OCI-LY7 (cell line): Measurements from ENCODE around the gene CIDEB. TPM values are rescaled to one million over a fixed set of nuclear protein-coding genes. Genes with fewer than 3 reads are reported as not detected.

ENCODE experiments used
- BruUV-seq: library from RNA; stranded (reverse); fragments of 400-500 nt; replicated peaks from 2 replicates; lab custom pipeline; 2021; lab: Mats Ljungman, UMichigan
- CTCF ChIA-PET: fragments of 300-600 bp; sonication (Branson Sonifier 250); formaldehyde crosslinking; loops from one replicate; lab custom pipeline; 2022; ENCODE audit warnings: antibody characterized with exemption; ENCODE audit not compliant: unreplicated experiment; lab: Charles Lee
- POLR2A ChIA-PET: fragments of 300-600 bp; sonication (Branson Sonifier 250); formaldehyde crosslinking; loops from one replicate; lab custom pipeline; 2022; ENCODE audit warnings: antibody characterized with exemption; lab: Charles Lee
- DNase-seq: peaks from one replicate; pipeline ENCODE4 v3.0.0-alpha.2; 2015; ENCODE audit warnings: low spot score
- H2AFZ ChIP-seq: fragments of 200-600 bp; sonication (generic), shearing (Covaris generic); 2 replicates; pipeline ENCODE4 v1.6.1; 2014; ENCODE audit warnings: mild to moderate bottlenecking, antibody characterized with exemption, low read length, moderate library complexity
- H3K27ac ChIP-seq: fragments of 200-600 bp; sonication (generic); 2 replicates; pipeline ENCODE4 v1.5.1; 2014; ENCODE audit warnings: mixed run types, low read depth, mild to moderate bottlenecking, moderate library complexity, low read length, inconsistent platforms; ENCODE audit not compliant: poor library complexity, severe bottlenecking
- H3K36me3 ChIP-seq: fragments of 200-600 bp; sonication (generic); 2 replicates; pipeline ENCODE4 v1.6.1; 2014; ENCODE audit warnings: mild to moderate bottlenecking, antibody characterized with exemption, low read length, moderate library complexity, mixed read lengths; ENCODE audit not compliant: insufficient read depth
- H3K4me1 ChIP-seq: fragments of 200-600 bp; sonication (generic); 2 replicates; pipeline ENCODE4 v1.5.1; 2014; ENCODE audit warnings: mild to moderate bottlenecking, low read length; ENCODE audit not compliant: insufficient read depth, poor library complexity, severe bottlenecking
- H3K4me2 ChIP-seq: fragments of 200-600 bp; sonication (generic); 2 replicates; pipeline ENCODE4 v1.6.1; 2014; ENCODE audit warnings: mild to moderate bottlenecking, low read length
- H3K4me3 ChIP-seq: fragments of 200-600 bp; sonication (generic); 2 replicates; pipeline ENCODE4 v1.5.1; 2014; ENCODE audit warnings: mild to moderate bottlenecking, low read depth, low read length; ENCODE audit not compliant: poor library complexity, severe bottlenecking
- H3K79me2 ChIP-seq: fragments of 200-600 bp; sonication (generic); 2 replicates; pipeline ENCODE4 v1.6.1; 2016; ENCODE audit warnings: low read depth, mild to moderate bottlenecking, low read length, moderate library complexity, mixed read lengths; ENCODE audit not compliant: insufficient read depth
- H3K9me2 ChIP-seq: fragments of 200-600 bp; sonication (generic); 2 replicates; pipeline ENCODE4 v1.6.1; 2016; ENCODE audit warnings: mild to moderate bottlenecking, low read length, mixed read lengths; ENCODE audit not compliant: insufficient read depth
- H3K9me3 ChIP-seq: fragments of 200-600 bp; sonication (generic); 2 replicates; pipeline ENCODE4 v1.6.1; 2014; ENCODE audit warnings: mild to moderate bottlenecking, mixed run types, low read length, mixed read lengths
- H4K20me1 ChIP-seq: fragments of 200-600 bp; sonication (generic); 2 replicates; pipeline ENCODE4 v1.6.1; 2014; ENCODE audit warnings: mild to moderate bottlenecking, antibody characterized with exemption, low read length, moderate library complexity, mixed read lengths; ENCODE audit not compliant: insufficient read depth
- CTCF ChIP-seq: fragments of 200-600 bp; sonication (generic); conservative IDR thresholded peaks from 2 replicates; pipeline ENCODE4 v1.5.1; 2014; ENCODE audit warnings: mild to moderate bottlenecking, antibody characterized with exemption, low read length, moderate library complexity, mixed read lengths
- EZH2phosphoT487 ChIP-seq: fragments of 200-600 bp; sonication (generic); IDR thresholded peaks from 2 replicates; pipeline ENCODE4 v1.6.1; 2018; ENCODE audit warnings: low read depth, borderline replicate concordance, mild to moderate bottlenecking, mixed run types, antibody characterized with exemption, low read length, moderate library complexity, mixed read lengths
- intact Hi-C: fragments of 100-400 bp; cut with micrococcal nuclease; formaldehyde crosslinking; loops from one replicate; pipeline ENCODE4 v1.10.0; 2022; ENCODE audit not compliant: unreplicated experiment
- total RNA-seq, 2 experiments: library from RNA; depleted of rRNA in 1 of 2; stranded (reverse); fragments of >200 nt in 1 of 2; shearing (Covaris generic) in 1 of 2; gene quantifications; 2 replicates each; pipeline ENCODE4 v1.2.3, GENCODE V29; 2014 to 2022

Gene CIDEB
- total RNA-seq, 2 experiments from 2014 or later = 1.6 TPM; not detected in 1

- ChIA-PET CTCF (interaction anchor here (3.6 kb wide), 1 partner anchor 94 kb away, joined by 16 read pairs; no protein-coding TSS in a partner anchor), POLR2A (no interaction called here)
- no TSS peak for BruUV-seq
- Histone ChIP-seq H3K4me2 (no peak overlapping the region), H3K79me2 (no peaks in the 10 kb centered on the region), H3K9me2 (no peaks in the 10 kb centered on the region), H3K36me3 (no peaks in the 10 kb centered on the region), H3K4me3 (no peak overlapping the region), H3K4me1 (peaks cover 30% of the 10 kb centered on the region), H2AFZ (no peak overlapping the region), H3K9me3 (no peaks in the 10 kb centered on the region), H3K27ac (no peak overlapping the region), H4K20me1 (no peaks in the 10 kb centered on the region)
- TF ChIP-seq CTCF (no peak), EZH2phosphoT487 (no peak)
- intact Hi-C loops = loop anchor here (10.0 kb wide), 1 partner anchor 337 kb away; no protein-coding TSS in a partner anchor
- no peak for DNase-seq
Observed at GRCh38 chr14:24337824-24338175, 30.0 kb upstream of the CIDEB start.

GRCh38 chr14:24337144-24337823, 29.5 kb upstream of the CIDEB start:
- no peaks in the 10 kb centered on the region for H3K36me3 ChIP-seq
- BruUV-seq = no TSS peak
- no peak overlapping the region for H3K4me2 ChIP-seq
- no peak for DNase-seq
- no peak overlapping the region for H2AFZ ChIP-seq
- ChIA-PET CTCF (interaction anchor here (3.6 kb wide), 1 partner anchor 94 kb away, joined by 16 read pairs; no protein-coding TSS in a partner anchor), POLR2A (no interaction called here)
- no peak for TF ChIP-seq EZH2phosphoT487
- TF ChIP-seq CTCF = no peak
- intact Hi-C loops = loop anchor here (10.0 kb wide), 1 partner anchor 338 kb away; no protein-coding TSS in a partner anchor
- no peaks in the 10 kb centered on the region for H3K79me2 ChIP-seq
- H3K4me3 ChIP-seq = no peak overlapping the region
- H3K4me1 ChIP-seq = peaks cover 36% of the 10 kb centered on the region
- H3K9me2 ChIP-seq = no peaks in the 10 kb centered on the region
- H4K20me1 ChIP-seq = no peaks in the 10 kb centered on the region
- no peak overlapping the region for H3K27ac ChIP-seq
- H3K9me3 ChIP-seq = no peaks in the 10 kb centered on the region
